Ishikawa (cell line): Measurements from ENCODE around the gene SAP130.

Experiments
- CEBPB ChIP-seq: IDR thresholded peaks from 2 replicates; pipeline ENCODE4 v1.6.1; 2012
- CREB1 ChIP-seq: IDR thresholded peaks from 2 replicates; pipeline ENCODE4 v1.6.1; 2012; ENCODE audit warnings: low read depth
- EGR1 ChIP-seq: IDR thresholded peaks from 2 replicates; pipeline ENCODE4 v1.6.1; 2012
- EP300 ChIP-seq: IDR thresholded peaks from 2 replicates; pipeline ENCODE4 v1.6.1; 2012; ENCODE audit warnings: borderline replicate concordance
- FOXM1 ChIP-seq: IDR thresholded peaks from 2 replicates; pipeline ENCODE4 v1.6.1; 2012; ENCODE audit warnings: low read depth, borderline replicate concordance
- MAX ChIP-seq: IDR thresholded peaks from 2 replicates; pipeline ENCODE4 v1.6.1; 2012
- NFIC ChIP-seq: IDR thresholded peaks from 2 replicates; pipeline ENCODE4 v1.6.1; 2012
- RAD21 ChIP-seq: IDR thresholded peaks from 2 replicates; pipeline ENCODE4 v1.6.1; 2012; ENCODE audit warnings: low read depth
- TAF1 ChIP-seq: IDR thresholded peaks from 2 replicates; pipeline ENCODE4 v1.6.1; 2012; ENCODE audit warnings: low read depth, mild to moderate bottlenecking
- TCF12 ChIP-seq: IDR thresholded peaks from 2 replicates; pipeline ENCODE4 v1.6.1; 2012; ENCODE audit warnings: low read depth
- TEAD4 ChIP-seq: IDR thresholded peaks from 2 replicates; pipeline ENCODE4 v1.6.1; 2012
- YY1 ChIP-seq: IDR thresholded peaks from 2 replicates; pipeline ENCODE4 v1.6.1; 2012; ENCODE audit warnings: low read depth
- ZBTB7A ChIP-seq: IDR thresholded peaks from 2 replicates; pipeline ENCODE4 v1.6.1; 2012; ENCODE audit warnings: low read depth
- TF ChIP-seq, protein P1 (sequence below): IDR thresholded peaks from 2 replicates; pipeline ENCODE4 v1.6.1; 2012; ENCODE audit warnings: low read depth, mild to moderate bottlenecking
- TF ChIP-seq, protein P2 (sequence below): IDR thresholded peaks from 2 replicates; pipeline ENCODE4 v1.6.1; 2012

The SAP130 gene

GRCh38 chr2:128040166-128040771, 12.4 kb upstream of the SAP130 start:
- TF ChIP-seq, protein P1, sequence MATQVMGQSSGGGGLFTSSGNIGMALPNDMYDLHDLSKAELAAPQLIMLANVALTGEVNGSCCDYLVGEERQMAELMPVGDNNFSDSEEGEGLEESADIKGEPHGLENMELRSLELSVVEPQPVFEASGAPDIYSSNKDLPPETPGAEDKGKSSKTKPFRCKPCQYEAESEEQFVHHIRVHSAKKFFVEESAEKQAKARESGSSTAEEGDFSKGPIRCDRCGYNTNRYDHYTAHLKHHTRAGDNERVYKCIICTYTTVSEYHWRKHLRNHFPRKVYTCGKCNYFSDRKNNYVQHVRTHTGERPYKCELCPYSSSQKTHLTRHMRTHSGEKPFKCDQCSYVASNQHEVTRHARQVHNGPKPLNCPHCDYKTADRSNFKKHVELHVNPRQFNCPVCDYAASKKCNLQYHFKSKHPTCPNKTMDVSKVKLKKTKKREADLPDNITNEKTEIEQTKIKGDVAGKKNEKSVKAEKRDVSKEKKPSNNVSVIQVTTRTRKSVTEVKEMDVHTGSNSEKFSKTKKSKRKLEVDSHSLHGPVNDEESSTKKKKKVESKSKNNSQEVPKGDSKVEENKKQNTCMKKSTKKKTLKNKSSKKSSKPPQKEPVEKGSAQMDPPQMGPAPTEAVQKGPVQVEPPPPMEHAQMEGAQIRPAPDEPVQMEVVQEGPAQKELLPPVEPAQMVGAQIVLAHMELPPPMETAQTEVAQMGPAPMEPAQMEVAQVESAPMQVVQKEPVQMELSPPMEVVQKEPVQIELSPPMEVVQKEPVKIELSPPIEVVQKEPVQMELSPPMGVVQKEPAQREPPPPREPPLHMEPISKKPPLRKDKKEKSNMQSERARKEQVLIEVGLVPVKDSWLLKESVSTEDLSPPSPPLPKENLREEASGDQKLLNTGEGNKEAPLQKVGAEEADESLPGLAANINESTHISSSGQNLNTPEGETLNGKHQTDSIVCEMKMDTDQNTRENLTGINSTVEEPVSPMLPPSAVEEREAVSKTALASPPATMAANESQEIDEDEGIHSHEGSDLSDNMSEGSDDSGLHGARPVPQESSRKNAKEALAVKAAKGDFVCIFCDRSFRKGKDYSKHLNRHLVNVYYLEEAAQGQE, result no peak
- no peak for TF ChIP-seq CREB1
- TF ChIP-seq FOXM1, result no peak
- no peak for TF ChIP-seq TAF1

DNA sequence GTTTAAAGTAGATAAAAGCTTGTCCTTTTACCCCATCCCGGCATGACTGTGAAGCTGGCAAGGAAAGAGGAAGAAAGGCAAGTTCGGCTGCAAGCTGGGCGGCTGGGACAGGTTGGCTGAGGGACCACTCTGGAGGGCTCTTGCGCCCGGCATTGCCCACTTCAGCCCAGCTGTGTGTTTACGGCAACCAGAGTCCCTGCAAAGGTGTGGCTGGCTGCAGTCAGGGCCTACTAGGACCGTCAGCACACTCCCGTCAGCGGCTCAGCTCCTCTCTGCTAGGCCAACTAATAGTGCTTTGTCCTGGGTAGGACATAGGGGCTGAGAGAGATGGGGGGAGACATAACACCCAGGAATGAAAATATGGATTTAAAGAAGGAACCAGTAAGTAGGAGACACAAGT, 11.7 kb upstream of the SAP130 start:
- TF ChIP-seq FOXM1, result no peak
- TF ChIP-seq, protein P2, sequence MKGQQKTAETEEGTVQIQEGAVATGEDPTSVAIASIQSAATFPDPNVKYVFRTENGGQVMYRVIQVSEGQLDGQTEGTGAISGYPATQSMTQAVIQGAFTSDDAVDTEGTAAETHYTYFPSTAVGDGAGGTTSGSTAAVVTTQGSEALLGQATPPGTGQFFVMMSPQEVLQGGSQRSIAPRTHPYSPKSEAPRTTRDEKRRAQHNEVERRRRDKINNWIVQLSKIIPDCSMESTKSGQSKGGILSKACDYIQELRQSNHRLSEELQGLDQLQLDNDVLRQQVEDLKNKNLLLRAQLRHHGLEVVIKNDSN, result no peak
- no peak for TF ChIP-seq TAF1
- no peak for TF ChIP-seq MAX
- no peak for TF ChIP-seq EP300
- TF ChIP-seq, protein P1, result no peak
- no peak for TF ChIP-seq EGR1
- no peak for TF ChIP-seq YY1
- no peak for TF ChIP-seq NFIC
- no peak for TF ChIP-seq RAD21
- TF ChIP-seq CEBPB, result no peak
- TF ChIP-seq CREB1, result no peak
- TF ChIP-seq ZBTB7A, result no peak
- no peak for TF ChIP-seq TEAD4
- TF ChIP-seq TCF12, result no peak

DNA sequence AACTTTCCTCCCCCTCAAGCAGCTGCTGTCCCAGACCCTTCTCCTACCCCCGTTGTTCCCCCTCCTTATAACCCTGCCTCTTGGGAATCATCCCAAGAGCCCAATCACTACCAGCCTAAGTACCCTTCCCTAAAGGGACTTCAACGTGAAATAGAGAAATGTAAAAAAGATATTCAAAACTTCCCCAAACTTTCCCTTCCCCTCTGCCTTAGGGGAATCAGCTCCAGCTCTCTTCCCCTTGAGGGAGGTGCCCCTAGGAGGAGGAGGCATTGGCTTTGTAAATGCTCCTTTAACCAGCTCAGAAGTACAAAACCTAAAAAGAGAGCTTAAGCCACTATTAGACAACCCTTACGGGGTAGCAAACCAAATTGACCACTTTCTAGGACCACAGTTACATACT, 10.6 kb upstream of the SAP130 start:
- TF ChIP-seq RAD21 (no peak), TCF12 (no peak), TAF1 (no peak), CREB1 (no peak), YY1 (no peak), EGR1 (no peak), MAX (no peak), CEBPB (no peak), TEAD4 (no peak), FOXM1 (no peak), ZBTB7A (no peak), NFIC (no peak), EP300 (no peak)
- TF ChIP-seq, protein P2, result no peak
- TF ChIP-seq, protein P1, result no peak

GRCh38 chr2:128037649-128038048, 9.8 kb upstream of the SAP130 start:
- TF ChIP-seq ZBTB7A (no peak), TCF12 (no peak), YY1 (no peak), TEAD4 (no peak), RAD21 (no peak), MAX (no peak), NFIC (no peak), CEBPB (no peak), CREB1 (no peak), TAF1 (no peak)
